Superior temporal gyrus (tissue), 1 donor: ENCODE data around the gene CENPL.
"Not testable (repeated sequence)": the region's sequence is repeated elsewhere in the genome, so short reads cannot be mapped to it uniquely, and the experiment has no call there.

Experiments used
- DNase-seq: peaks from one replicate; pipeline ENCODE4 v3.0.0-alpha.2; 2016; ENCODE audit errors: extremely low spot score

CENPL gene

GRCh38 chr1:173824315-173825081 lies at the start of gene CENPL, which contains the start of gene DARS2:
Gene CENPL (minus strand): TSS chr1:173824883. CDS start chr1:173811299, 13,584 bp downstream.
Gene DARS2 (plus strand): TSS chr1:173824673. CDS start chr1:173825230, 557 bp downstream.
- peak; percentile 99 for DNase-seq

- no peak for DNase-seq
Observed at GRCh38 chr1:173871500-173871899, 46.8 kb upstream of the CENPL start.

DNA sequence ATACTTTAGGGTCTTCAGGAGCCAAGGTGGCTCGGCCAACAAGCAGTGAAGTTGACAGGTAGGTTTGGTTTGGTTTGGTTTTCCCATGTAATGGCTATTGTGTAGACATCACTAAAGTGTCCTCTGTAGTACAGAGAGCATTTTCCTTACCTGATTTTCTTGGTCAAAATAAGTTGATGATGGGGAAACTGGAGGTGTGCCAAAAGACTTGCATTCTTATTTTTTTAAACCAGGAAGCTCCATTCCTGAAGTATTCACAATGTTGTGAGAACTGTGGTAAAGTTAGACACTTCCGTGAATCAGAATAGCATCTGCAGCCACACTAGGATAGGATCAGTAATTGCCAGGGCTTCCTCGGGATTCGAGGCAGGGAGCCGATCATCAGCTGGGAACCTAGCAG lies 46.4 kb upstream of the CENPL start:
- no peak for DNase-seq

DNA sequence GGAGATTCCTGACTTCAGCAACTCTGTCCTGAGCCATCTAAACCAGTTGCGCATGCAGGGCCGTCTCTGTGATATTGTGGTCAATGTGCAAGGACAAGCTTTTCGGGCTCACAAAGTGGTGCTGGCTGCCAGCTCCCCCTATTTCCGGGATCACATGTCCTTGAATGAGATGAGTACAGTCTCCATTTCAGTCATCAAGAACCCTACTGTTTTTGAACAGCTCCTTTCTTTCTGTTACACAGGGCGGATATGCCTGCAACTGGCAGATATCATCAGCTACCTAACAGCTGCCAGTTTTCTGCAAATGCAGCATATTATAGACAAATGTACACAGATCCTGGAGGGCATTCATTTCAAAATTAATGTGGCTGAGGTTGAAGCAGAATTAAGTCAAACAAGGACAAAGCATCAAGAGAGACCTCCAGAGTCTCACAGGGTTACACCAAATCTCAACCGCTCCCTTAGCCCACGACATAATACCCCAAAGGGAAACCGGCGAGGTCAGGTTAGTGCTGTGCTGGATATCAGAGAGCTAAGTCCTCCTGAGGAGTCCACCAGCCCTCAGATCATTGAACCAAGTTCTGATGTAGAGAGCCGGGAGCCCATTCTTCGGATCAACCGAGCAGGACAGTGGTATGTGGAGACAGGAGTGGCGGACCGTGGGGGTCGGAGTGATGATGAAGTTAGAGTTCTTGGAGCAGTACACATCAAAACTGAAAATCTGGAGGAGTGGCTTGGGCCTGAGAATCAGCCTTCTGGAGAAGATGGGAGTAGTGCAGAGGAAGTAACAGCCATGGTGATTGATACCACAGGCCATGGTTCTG lies 45.8 kb upstream of the CENPL start:
- peak; percentile 73 for DNase-seq

DNA sequence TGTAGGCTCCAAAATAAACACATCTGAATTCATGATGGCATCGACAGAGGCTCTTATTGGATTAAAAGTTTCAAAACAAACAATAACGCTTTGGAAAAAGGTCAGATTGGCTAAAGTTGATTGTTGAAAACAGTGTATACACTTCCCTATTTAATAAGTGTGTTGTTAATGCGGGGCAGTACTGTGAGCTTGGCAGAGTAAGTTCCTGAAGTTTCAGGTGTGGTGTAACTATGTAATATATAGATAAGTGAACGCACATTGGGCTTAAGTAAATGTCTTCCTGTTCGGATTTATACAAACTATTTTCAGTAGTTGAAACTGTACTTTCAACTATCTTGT lies 44.3 kb upstream of the CENPL start:
- no peak for DNase-seq

- DNase-seq, result no peak
Observed at GRCh38 chr1:173868266-173869020, 43.8 kb upstream of the CENPL start, which contains the start of gene ZBTB37. Gene ZBTB37 (plus strand): TSS chr1:173868380. CDS start chr1:173870226, 1,846 bp downstream.

DNA sequence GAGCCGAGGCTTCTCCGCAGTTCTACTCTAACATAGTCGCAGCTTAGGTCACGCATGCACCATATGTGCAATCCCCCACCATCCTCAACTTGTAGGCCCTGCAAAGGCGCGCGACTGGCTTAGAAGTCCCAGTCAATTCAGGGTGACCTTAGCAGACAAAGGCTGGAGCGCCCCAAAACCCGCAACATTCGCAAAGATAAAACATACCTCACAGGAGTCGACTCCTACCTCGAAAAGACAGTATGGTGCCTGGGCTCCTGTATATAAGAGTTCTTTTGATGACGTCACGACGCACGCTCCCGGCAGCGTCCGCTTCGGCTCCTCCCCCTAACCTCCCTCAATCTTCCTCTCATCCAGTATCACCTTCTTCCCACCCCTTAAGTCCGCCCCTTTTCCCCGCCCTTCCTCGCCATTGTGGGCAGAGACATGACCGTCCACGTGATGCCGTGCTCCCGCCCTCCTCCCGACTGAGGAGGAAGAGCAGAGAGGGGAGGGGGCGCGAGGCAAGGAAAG lies 43.1 kb upstream of the CENPL start, which contains the start of gene GAS5:
Gene GAS5, minus strand, starts transcription at position 237 of the 513 bp plus-strand sequence.
- peak; percentile 99 for DNase-seq

- no peak for DNase-seq
Observed at GRCh38 chr1:173867141-173867752, 42.6 kb upstream of the CENPL start.

DNA sequence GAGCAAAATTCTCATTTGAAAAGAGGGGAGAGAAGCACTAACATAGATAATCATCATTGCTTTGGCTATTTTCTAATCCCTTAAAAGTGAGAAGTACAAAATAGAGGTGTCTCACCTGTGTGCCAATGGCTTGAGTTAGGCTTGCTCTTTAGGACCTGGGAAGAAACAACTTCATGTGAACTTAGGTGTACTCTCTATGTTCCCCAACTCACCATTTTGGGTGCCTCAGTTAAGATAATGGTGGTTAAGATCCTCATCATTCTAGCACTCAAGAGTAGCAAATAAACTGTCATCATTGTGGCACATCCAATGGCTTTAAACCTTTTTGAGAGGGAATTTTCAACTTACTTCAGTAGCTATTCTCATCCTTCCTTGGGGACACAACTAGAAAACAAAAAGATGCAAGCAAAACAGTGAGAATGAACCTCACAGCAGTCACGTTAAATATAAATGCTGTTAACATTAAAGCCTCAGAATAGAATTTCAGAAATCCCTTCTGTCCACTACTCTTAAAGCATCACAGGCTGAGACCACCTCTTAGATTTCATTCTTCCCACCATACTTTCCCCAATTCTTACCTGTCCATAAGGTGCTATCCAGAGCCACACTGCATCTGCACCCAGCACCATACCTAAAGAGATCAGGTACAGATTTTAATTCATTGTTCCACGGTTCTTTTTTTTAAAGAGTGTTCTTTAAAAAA lies 41.9 kb upstream of the CENPL start:
- no peak for DNase-seq

- DNase-seq, result no peak
Observed at GRCh38 chr1:173865468-173866164, 40.9 kb upstream of the CENPL start.

DNA sequence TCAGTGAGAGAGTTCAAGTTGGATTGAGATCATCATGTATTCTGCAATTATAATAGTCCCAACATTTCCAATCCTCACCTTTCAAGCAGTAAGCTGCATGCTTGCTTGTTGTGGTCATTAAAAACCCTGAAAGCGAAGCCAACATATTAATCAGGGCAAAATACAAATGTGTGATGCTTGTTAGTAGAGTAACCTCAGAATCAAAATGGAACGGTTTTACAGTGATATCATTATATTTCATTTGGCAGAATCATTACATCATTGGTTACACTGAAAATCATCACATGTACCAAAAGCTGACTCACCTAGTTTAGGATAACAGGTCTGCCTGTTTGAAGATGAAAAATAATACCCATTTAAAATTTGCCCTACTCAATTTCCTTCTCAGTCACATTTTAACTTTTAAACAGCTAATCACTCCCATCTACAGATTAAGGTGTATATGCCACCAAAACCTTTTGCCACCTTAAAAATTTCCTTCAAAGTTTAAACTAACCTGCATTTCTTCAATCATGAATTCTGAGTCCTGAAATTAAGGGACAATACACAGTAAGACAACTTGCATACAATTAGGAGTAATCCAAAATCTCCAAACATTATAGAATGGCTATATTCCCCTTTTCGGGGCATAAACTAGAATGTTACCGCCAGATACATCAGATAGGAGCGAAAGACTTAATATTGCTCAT lies 39.6 kb upstream of the CENPL start:
- no peak for DNase-seq

GRCh38 chr1:173863224-173864161 lies 38.8 kb upstream of the CENPL start:
- no peak for DNase-seq

- no peak for DNase-seq
Observed at GRCh38 chr1:173862769-173863223, 38.1 kb upstream of the CENPL start.

DNA sequence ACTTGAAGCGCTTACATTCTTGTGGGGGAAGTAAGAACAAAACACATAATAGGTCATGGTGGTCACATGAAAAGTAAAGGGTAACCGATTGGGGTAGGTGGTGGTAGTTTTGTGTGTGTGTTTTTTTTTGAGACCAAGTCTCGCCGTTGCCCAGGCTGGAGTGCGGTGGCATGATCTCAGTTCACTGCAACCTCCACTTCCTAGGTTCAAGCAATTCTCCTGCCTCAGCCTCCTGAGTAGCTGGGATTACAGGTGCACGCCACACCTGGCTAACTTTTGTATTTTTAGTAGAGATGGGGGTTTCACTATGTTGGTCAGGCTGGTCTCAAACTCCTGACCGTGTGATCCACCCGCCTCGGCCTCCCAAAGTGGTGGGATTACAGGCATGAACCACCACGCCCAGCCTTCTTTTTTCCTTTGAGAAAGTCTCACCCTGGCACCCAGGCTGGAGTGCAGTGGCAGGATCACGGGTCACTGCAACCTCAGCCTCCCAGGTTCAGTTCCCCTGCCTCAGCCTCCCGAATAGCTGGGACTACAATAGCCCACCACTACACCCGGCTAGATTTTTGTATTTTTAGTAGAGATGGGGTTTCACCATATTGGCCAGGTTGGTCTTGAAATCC lies 37.6 kb upstream of the CENPL start:
- DNase-seq, result not testable (repeated sequence)

- no peak for DNase-seq
Observed at GRCh38 chr1:173861731-173862145, 37.1 kb upstream of the CENPL start.

GRCh38 chr1:173860065-173860464 lies 35.4 kb upstream of the CENPL start:
- no peak for DNase-seq

DNA sequence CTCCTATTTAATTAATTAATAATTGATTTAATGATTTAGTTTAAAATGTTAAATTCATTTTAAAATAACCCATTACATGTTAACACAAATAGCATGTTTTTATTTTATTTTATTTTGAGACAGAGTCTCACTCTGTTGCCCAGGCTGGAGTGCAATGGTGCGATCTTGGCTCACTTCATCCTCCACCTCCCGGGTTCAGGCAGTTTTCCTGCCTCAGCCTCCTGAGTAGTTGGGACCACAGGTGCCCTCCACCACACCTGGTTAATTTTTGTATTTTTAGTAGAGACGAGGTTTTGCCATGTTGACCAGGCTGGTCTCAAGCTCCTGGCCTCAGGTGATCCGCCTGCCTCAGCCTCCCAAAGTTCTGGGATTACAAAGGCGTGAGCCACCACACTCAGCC lies 34.9 kb upstream of the CENPL start:
- DNase-seq, result not testable (repeated sequence)
